22Rv1 (cell line): ENCODE data around the gene MLXIP.
"Not testable (repeated sequence)": the region's sequence is repeated elsewhere in the genome, so short reads cannot be mapped to it uniquely, and the experiment has no call there.

Source experiments
- H3K27ac ChIP-seq: fragments of 450-650 bp; 2 replicates; pipeline ENCODE4 v1.5.1; 2017
- ZFX ChIP-seq: fragments of 450-650 bp; IDR thresholded peaks from 2 replicates; pipeline ENCODE4 v1.6.1; 2017; ENCODE audit warnings: antibody characterized with exemption, borderline replicate concordance
- TF ChIP-seq, protein P1 (sequence below): fragments of 450-650 bp; IDR thresholded peaks from 2 replicates; pipeline ENCODE4 v1.5.1; 2017; ENCODE audit warnings: mild to moderate bottlenecking

Gene MLXIP

DNA sequence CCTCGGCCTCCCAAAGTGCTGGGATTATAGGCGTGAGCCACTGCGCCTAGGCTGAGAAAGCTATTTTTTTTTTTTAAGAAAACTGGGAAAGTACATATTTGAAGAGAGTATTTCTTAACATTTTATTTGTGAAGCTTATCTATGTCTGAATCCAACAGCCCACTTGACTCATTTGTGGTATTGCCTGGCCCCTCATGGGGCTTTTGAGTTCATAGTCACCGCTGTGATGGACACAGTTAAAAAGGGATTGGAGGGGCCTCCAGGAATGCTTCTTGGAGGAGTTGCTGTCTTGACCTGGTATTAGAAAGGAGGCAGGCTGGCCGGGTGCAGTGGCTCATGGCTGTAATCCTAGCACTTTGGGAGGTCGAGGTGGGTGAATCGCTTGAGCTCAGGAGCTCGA lies 30.4 kb upstream of the MLXIP start:
- H3K27ac ChIP-seq = no peak overlapping the region

DNA sequence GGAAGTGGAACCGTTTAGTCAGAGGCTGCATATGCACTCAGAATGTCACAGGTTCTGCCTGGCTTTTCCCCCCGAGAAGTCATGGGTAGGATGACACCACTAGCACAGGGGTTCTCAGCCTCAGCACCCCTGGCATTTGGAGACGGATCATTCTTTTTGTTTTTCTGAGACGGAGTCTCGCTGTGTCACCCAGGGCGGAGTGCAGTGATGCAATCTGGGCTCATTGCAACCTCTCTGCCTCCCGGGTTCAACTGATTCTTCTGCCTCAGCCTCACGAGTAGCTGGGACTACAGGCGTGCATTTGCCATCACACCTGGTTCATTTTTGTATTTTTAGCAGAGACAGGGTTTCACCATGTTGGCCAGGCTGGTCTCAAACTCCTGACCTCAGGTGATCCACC lies 28.7 kb upstream of the MLXIP start:
- TF ChIP-seq, protein P1, sequence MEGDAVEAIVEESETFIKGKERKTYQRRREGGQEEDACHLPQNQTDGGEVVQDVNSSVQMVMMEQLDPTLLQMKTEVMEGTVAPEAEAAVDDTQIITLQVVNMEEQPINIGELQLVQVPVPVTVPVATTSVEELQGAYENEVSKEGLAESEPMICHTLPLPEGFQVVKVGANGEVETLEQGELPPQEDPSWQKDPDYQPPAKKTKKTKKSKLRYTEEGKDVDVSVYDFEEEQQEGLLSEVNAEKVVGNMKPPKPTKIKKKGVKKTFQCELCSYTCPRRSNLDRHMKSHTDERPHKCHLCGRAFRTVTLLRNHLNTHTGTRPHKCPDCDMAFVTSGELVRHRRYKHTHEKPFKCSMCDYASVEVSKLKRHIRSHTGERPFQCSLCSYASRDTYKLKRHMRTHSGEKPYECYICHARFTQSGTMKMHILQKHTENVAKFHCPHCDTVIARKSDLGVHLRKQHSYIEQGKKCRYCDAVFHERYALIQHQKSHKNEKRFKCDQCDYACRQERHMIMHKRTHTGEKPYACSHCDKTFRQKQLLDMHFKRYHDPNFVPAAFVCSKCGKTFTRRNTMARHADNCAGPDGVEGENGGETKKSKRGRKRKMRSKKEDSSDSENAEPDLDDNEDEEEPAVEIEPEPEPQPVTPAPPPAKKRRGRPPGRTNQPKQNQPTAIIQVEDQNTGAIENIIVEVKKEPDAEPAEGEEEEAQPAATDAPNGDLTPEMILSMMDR = no peak
- TF ChIP-seq ZFX = no peak

More for the DNA sequence above, 30.4 kb upstream of the MLXIP start:
- TF ChIP-seq, protein P1 = no peak
- TF ChIP-seq ZFX = no peak

DNA sequence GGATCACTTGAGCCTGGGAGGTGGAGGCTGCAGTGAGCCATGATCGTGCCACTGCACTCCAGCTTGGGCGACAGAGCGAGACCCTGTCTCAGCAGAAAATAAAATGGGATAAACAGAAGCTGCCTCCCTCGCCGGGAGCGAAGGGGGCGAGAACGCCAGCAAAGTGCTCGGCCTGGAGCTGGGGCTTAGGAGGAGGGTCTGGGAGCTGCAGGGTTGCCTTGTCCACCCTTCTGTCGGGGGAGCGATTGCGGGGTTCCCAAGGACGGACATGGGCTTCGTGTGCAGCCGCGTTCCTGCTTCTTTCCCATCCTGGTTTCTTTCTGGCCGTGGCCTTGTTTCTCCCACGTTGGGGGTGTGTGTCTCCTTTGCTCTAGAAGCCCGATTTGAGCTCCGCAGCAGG lies 27.9 kb upstream of the MLXIP start:
- no peak overlapping the region for H3K27ac ChIP-seq
- TF ChIP-seq, protein P1 = no peak
- no peak for TF ChIP-seq ZFX

More for the DNA sequence above, 28.7 kb upstream of the MLXIP start:
- no peak overlapping the region for H3K27ac ChIP-seq

DNA sequence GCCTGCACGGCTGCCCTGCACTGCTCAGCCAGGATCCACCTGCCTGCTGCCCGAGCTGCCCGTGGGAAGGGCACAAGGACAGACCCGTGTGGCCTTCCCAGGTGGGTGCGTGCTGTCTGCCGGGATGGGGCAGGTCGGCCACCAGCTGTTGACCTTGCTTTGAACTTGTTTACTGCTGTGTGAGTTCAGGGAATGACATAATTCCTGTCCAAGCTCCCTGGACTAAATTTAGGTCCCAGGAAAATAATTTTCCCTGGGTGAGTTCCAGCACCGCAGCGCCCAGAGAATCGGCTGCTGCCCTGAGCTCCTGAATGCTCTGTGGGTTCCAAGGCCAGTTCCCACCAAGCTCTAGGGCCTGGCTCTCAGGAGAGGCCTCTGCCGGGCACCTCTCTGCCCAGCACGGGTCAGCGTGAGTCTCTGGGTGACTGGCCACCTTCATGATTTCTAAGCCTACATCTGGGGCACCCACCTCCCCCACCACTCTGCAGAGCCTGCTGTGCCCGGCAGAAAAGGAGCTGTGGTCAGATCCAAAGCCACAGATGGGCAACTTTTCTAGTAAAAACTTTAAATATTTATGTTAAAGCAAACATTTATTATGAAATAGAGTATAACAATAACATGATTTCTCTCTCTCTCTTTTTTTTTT lies 27.2 kb upstream of the MLXIP start:
- H3K27ac ChIP-seq = no peak overlapping the region; the same call in 1 of the 2 replicates
- TF ChIP-seq, protein P1 = no peak
- no peak for TF ChIP-seq ZFX

- TF ChIP-seq, protein P1 = no peak
- no peak for TF ChIP-seq ZFX
These were observed 26.3 kb upstream of the MLXIP start for GRCh38 chr12:122052285-122052684.

DNA sequence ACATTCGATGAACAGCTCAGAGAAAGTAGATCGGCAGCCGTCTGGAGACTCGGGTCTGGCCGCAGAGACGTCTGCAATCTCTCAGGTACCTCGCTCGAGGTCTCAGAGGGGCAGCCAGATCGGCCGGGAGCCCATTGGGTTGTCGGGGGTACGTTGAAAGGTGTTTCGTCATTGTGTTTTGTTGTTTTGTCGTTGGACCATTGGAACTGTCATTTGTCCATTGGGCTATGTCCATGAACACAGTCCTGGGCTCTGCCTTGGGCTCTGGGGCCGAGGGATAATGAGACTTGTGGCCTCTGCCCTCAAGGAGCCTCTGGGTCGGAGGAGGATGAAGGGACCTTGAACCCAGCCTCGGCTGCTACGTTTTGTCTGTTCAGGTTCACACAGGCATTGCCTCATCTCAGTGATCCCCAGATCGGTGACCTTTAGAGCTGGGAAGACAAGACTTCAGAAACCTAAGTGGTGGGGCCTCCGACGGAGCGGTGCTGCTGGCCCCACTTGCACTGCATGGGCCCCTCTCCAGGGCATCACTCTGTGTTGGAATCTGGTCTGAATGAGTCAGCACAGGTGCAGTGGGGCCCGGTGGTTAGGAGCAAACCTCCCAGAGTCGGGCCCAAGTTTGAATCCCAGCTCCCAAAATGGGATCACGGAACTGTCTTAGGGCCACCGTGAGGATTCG lies 23.6 kb upstream of the MLXIP start:
- no peak for TF ChIP-seq ZFX
- TF ChIP-seq, protein P1 = no peak
- peak overlapping the region; percentile 34 for H3K27ac ChIP-seq

More at GRCh38 chr12:122052285-122052684, 26.3 kb upstream of the MLXIP start:
- no peak overlapping the region for H3K27ac ChIP-seq

GRCh38 chr12:122056406-122056805 lies 22.1 kb upstream of the MLXIP start:
- H3K27ac ChIP-seq = not testable (repeated sequence)
